ENCODE results near the gene FAM216B.
A peak's percentile ranks its signal among the peaks of the same experiment; 100 is the strongest.

Gene FAM216B

GRCh38 chr13:42832341-42833096, 51.1 kb downstream of the FAM216B start:
- DNase-seq (ENCODE audit: low read depth, low spot score) = peak; percentile 49

DNA sequence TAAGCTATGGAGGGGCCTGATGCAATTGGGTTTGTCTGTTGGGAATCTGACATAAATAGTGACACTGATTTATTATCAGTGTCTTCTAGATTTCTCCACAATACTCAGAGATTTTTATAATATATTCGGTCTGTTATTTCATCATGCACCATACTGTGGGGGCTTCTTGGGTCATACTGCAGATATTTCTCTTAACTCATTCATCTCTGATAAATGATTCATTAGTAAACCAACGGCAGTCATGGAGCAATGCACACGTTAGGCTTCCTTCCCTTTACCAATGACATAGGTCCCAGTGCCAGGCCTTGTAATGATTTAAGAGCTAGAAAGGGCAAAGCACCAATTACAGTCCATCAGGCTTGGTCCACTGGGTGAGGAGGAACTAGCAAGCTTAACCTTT, 53.6 kb downstream of the FAM216B start:
- DNase-seq (ENCODE audit: low read depth, low spot score) = no peak

DNA sequence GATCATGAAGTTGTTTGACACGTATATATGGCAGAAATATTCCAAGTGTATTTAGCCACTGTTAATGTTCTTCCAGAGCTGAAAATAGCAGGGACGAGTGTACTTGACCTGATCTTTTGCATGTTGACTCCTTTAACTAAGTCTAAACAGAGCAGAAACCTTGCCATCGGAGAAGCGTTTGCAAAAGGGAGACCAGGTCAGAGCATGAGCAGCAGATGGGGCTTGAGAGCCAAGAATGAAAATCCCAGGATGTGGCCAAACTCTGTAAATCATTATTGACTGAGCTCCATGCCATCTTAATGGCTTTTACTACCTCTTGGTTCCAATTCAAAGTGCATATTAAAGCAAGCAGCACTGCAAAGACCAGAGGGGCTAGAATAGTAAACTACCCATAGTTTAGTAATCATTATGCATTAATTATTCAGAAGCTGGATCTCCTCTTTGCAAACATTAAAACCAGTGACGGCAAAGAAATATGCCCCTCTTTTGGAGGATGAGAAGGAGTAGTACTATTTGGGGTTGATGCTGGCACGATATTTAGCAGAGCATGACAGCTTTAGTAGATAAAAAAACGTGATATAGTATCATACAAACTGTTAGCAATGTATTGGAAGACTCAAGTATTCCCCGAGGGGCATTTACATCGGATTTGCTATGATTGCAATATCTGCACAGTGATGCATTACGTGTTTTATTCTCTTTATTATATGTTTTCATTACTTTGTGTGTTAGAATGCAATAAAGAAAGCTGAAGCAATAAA, 55.7 kb downstream of the FAM216B start:
- DNase-seq (ENCODE audit: low read depth, low spot score) = peak; percentile 54
